ENCODE data around the gene FBH1. TPM values are rescaled to one million over a fixed set of nuclear protein-coding genes. Genes with fewer than 3 reads are reported as not detected.
A peak's percentile ranks its signal among the peaks of the same experiment; 100 is the strongest.

FBH1 gene
- total RNA-seq, 1 donor from 2014 or later = 37.7 TPM

GRCh38 chr10:5894873-5895272 is 4.8 kb downstream of the FBH1 start:
- H3K27ac Mint-ChIP-seq = no peak overlapping the region
- TF ChIP-seq EZH2phosphoT487 (IDR thresholded peaks at IDR 0.05) (no peak), CTCF (IDR thresholded peaks at IDR 0.05) (no peak), EZH2 (IDR thresholded peaks at IDR 0.05) (no peak)
- DNase-seq (ENCODE audit: low spot score) = no peak
- no peak overlapping the region for H3K4me2 ChIP-seq
- H3K4me3 ChIP-seq = no peak overlapping the region
- no peaks in the 10 kb centered on the region for H3K9me3 Mint-ChIP-seq
- H2AFZ ChIP-seq (replicated peaks) = no peak overlapping the region
- peaks cover 87% of the 10 kb centered on the region for H3K79me2 ChIP-seq (ENCODE audit: low read depth)
- no peaks in the 10 kb centered on the region for H3K27me3 Mint-ChIP-seq (ENCODE audit: insufficient read depth, low read depth)
- no peaks in the 10 kb centered on the region for H3K36me3 ChIP-seq
- peaks cover 32% of the 10 kb centered on the region for H3K36me3 Mint-ChIP-seq
- H3F3A ChIP-seq (ENCODE audit: low read depth) = peaks cover 16% of the 10 kb centered on the region
- peaks cover 26% of the 10 kb centered on the region for H3K4me1 ChIP-seq
- peaks cover 19% of the 10 kb centered on the region for H3K4me1 Mint-ChIP-seq
- no peaks in the 10 kb centered on the region for H3K9me3 ChIP-seq (ENCODE audit: low read depth)
- no peak overlapping the region for H3K9ac ChIP-seq
- H3K27ac ChIP-seq = no peak overlapping the region
- no peak overlapping the region for H3K4me3 Mint-ChIP-seq
- peaks cover 68% of the 10 kb centered on the region for H4K20me1 ChIP-seq (ENCODE audit: low read depth)
- no peaks in the 10 kb centered on the region for H3K27me3 ChIP-seq

- H3K9ac ChIP-seq = no peak overlapping the region
- no peaks in the 10 kb centered on the region for H3K36me3 ChIP-seq
- no peaks in the 10 kb centered on the region for H3K9me3 ChIP-seq (ENCODE audit: low read depth)
- no peaks in the 10 kb centered on the region for H3K27me3 Mint-ChIP-seq (ENCODE audit: insufficient read depth, low read depth)
- no peak for DNase-seq (ENCODE audit: low spot score)
- H4K20me1 ChIP-seq (ENCODE audit: low read depth) = peaks cover 68% of the 10 kb centered on the region
- H3K36me3 Mint-ChIP-seq = peaks cover 32% of the 10 kb centered on the region
- H3F3A ChIP-seq (ENCODE audit: low read depth) = peaks cover 16% of the 10 kb centered on the region
- TF ChIP-seq CTCF (IDR thresholded peaks at IDR 0.05) (no peak), EZH2phosphoT487 (IDR thresholded peaks at IDR 0.05) (no peak), EZH2 (IDR thresholded peaks at IDR 0.05) (no peak)
- peaks cover 26% of the 10 kb centered on the region for H3K4me1 ChIP-seq
- H2AFZ ChIP-seq (replicated peaks) = no peak overlapping the region
- H3K4me1 Mint-ChIP-seq = peaks cover 19% of the 10 kb centered on the region
- no peak overlapping the region for H3K4me3 Mint-ChIP-seq
- no peak overlapping the region for H3K4me3 ChIP-seq
- H3K9me3 Mint-ChIP-seq = no peaks in the 10 kb centered on the region
- no peak overlapping the region for H3K4me2 ChIP-seq
- H3K27ac Mint-ChIP-seq = no peak overlapping the region
- no peak overlapping the region for H3K27ac ChIP-seq
- H3K27me3 ChIP-seq = no peaks in the 10 kb centered on the region
- peaks cover 92% of the 10 kb centered on the region for H3K79me2 ChIP-seq (ENCODE audit: low read depth)
Measured at GRCh38 chr10:5895365-5895764, 5.3 kb downstream of the FBH1 start.

GRCh38 chr10:5895804-5896203 is 5.8 kb downstream of the FBH1 start:
- peak; percentile 21 for DNase-seq (ENCODE audit: low spot score)
- Histone ChIP-seq H2AFZ (replicated peaks) (no peak overlapping the region), H3K27ac (peak overlapping the region; percentile 79), H3K27me3 (no peaks in the 10 kb centered on the region), H3K4me1 (peaks cover 25% of the 10 kb centered on the region), H3K9ac (no peak overlapping the region), H3K9me3 (ENCODE audit: low read depth) (no peaks in the 10 kb centered on the region), H4K20me1 (ENCODE audit: low read depth) (peaks cover 64% of the 10 kb centered on the region), H3K4me3 (no peak overlapping the region), H3F3A (ENCODE audit: low read depth) (peaks cover 16% of the 10 kb centered on the region), H3K4me2 (peak overlapping the region; percentile 44), H3K36me3 (no peaks in the 10 kb centered on the region), H3K79me2 (ENCODE audit: low read depth) (peaks cover 92% of the 10 kb centered on the region)
- no peak for TF ChIP-seq EZH2 (IDR thresholded peaks at IDR 0.05)
- TF ChIP-seq CTCF (IDR thresholded peaks at IDR 0.05) = no peak
- TF ChIP-seq EZH2phosphoT487 (IDR thresholded peaks at IDR 0.05) = no peak
- peaks cover 16% of the 10 kb centered on the region for H3K4me1 Mint-ChIP-seq
- no peaks in the 10 kb centered on the region for H3K27me3 Mint-ChIP-seq (ENCODE audit: insufficient read depth, low read depth)
- H3K27ac Mint-ChIP-seq = no peak overlapping the region
- no peak overlapping the region for H3K4me3 Mint-ChIP-seq
- peaks cover 32% of the 10 kb centered on the region for H3K36me3 Mint-ChIP-seq
- no peaks in the 10 kb centered on the region for H3K9me3 Mint-ChIP-seq

Data from neural progenitor cell (in vitro differentiated cells).